Calu3 (cell line): Measurements from ENCODE around the gene EEF1AKMT3. TPM values are rescaled to one million over a fixed set of nuclear protein-coding genes. Genes with fewer than 3 reads are reported as not detected.

Experiments
- BruUV-seq: library from RNA; stranded (reverse); fragments of 400-500 nt; replicated peaks from 2 replicates; lab custom pipeline; 2021; lab: Mats Ljungman, UMichigan
- CTCF ChIA-PET: fragments of 300-600 bp; sonication (Branson Sonifier 250); formaldehyde crosslinking; loops from one replicate; lab custom pipeline; 2022; ENCODE audit warnings: antibody characterized with exemption; lab: Charles Lee
- DNase-seq: peaks from one replicate; pipeline ENCODE4 v3.0.0; 2022
- H3K27ac Mint-ChIP-seq: one replicate; pipeline ENCODE4 v1.8.0; 2022; ENCODE audit warnings: mixed read lengths; ENCODE audit not compliant: unreplicated experiment
- H3K27me3 Mint-ChIP-seq: one replicate; pipeline ENCODE4 v1.8.0; 2022; ENCODE audit warnings: mixed read lengths; ENCODE audit not compliant: unreplicated experiment
- H3K36me3 Mint-ChIP-seq: one replicate; pipeline ENCODE4 v1.8.0; 2022; ENCODE audit warnings: mild to moderate bottlenecking, moderate library complexity, mixed read lengths; ENCODE audit not compliant: insufficient read depth, unreplicated experiment
- H3K4me1 Mint-ChIP-seq: one replicate; pipeline ENCODE4 v1.8.0; 2022; ENCODE audit warnings: mild to moderate bottlenecking, low read depth, mixed read lengths; ENCODE audit not compliant: unreplicated experiment
- H3K4me3 Mint-ChIP-seq: one replicate; pipeline ENCODE4 v1.8.0; 2022; ENCODE audit warnings: mild to moderate bottlenecking, low read depth, moderate library complexity, mixed read lengths; ENCODE audit not compliant: unreplicated experiment
- H3K9me3 Mint-ChIP-seq: one replicate; pipeline ENCODE4 v1.8.0; 2022; ENCODE audit warnings: low read depth, mixed read lengths; ENCODE audit not compliant: unreplicated experiment
- intact Hi-C: fragments of 100-400 bp; cut with micrococcal nuclease; formaldehyde crosslinking; loops from one replicate; pipeline ENCODE4 v1.10.0; 2022; ENCODE audit not compliant: unreplicated experiment
- total RNA-seq: library from RNA; stranded (reverse); gene quantifications from 2 replicates; pipeline ENCODE4 v1.2.3, GENCODE V29; 2022
- TF ChIP-seq, protein P1 (sequence below): fragments of 200-600 bp; IDR thresholded peaks from one replicate; pipeline ENCODE4 v1.8.0; 2022; ENCODE audit warnings: antibody characterized with exemption; ENCODE audit not compliant: unreplicated experiment

The EEF1AKMT3 gene
- total RNA-seq, 1 experiment from 2014 or later, result 8.4 TPM

DNA sequence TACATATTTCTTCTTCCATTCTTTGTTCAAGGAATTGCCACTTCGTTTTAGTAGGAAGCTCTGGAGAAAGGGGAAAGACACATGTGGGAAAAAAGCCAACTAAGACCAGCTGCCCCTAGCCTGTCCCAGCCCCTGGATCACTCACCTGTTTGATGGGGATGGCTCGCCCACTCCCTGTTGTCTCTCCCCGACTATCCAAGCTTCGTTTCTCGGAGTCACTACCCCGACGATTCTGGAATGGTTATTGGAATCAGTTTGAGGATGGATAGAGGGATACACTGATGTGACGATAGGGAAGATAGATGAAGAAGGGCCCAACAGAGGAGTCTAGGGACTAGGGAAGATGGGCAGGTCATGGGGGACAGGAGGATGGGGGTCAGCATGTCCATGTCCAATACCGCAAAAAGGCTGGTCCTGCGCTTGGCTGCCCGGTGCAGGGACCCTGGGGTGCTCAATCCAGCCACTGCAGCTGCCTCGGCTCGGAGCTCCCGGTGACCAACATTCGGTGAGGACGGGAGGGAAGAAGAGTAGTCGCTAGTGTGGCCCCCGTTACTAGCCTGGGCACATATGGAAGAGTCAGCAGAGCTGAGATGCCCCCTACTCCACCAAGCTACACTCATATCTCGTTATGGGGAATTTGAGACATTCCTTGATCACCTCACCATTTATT, 40.9 kb upstream of the EEF1AKMT3 start:
- H3K27me3 Mint-ChIP-seq, result peaks cover 94% of the 10 kb centered on the region

DNA sequence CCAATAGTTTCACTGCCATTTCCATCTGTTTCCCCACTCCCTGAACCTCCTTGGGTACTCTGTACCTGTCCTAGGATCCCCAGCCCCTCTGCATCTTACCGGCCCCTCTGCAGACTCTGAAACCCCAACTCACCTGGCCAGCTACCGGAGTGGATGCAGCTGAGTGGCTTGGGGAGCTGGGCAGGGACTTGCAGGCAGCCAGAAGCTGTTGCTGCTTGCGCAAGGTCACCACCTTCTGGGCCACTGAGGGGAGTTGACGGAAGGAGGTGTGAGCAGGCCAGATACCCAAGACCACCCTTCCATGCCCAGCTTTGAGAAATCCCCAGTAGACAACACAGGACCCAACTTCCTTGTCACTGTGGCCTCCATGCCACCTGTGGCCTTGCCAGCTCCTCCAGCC, 40.1 kb upstream of the EEF1AKMT3 start:
- no peak overlapping the region for H3K4me3 Mint-ChIP-seq
- intact Hi-C loops, result no loop called here
- no peaks in the 10 kb centered on the region for H3K9me3 Mint-ChIP-seq
- CTCF ChIA-PET, result no interaction called here
- TF ChIP-seq, protein P1, sequence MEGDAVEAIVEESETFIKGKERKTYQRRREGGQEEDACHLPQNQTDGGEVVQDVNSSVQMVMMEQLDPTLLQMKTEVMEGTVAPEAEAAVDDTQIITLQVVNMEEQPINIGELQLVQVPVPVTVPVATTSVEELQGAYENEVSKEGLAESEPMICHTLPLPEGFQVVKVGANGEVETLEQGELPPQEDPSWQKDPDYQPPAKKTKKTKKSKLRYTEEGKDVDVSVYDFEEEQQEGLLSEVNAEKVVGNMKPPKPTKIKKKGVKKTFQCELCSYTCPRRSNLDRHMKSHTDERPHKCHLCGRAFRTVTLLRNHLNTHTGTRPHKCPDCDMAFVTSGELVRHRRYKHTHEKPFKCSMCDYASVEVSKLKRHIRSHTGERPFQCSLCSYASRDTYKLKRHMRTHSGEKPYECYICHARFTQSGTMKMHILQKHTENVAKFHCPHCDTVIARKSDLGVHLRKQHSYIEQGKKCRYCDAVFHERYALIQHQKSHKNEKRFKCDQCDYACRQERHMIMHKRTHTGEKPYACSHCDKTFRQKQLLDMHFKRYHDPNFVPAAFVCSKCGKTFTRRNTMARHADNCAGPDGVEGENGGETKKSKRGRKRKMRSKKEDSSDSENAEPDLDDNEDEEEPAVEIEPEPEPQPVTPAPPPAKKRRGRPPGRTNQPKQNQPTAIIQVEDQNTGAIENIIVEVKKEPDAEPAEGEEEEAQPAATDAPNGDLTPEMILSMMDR, result no peak
- H3K36me3 Mint-ChIP-seq, result peaks cover 5% of the 10 kb centered on the region
- BruUV-seq, result no TSS peak
- H3K27me3 Mint-ChIP-seq, result peaks cover 100% of the 10 kb centered on the region
- peaks cover 32% of the 10 kb centered on the region for H3K4me1 Mint-ChIP-seq
- no peak for DNase-seq
- H3K27ac Mint-ChIP-seq, result no peak overlapping the region

More for the DNA sequence above, 40.9 kb upstream of the EEF1AKMT3 start:
- BruUV-seq, result no TSS peak
- intact Hi-C loops, result no loop called here
- Mint-ChIP-seq H3K36me3 (peaks cover 5% of the 10 kb centered on the region), H3K27ac (no peak overlapping the region), H3K4me3 (no peak overlapping the region), H3K4me1 (peaks cover 28% of the 10 kb centered on the region), H3K9me3 (no peaks in the 10 kb centered on the region)
- TF ChIP-seq, protein P1, result no peak
- CTCF ChIA-PET, result interaction anchor here (0.5 to 0.9 kb wide), 3 partner anchors 9 to 188 kb away, joined by 3 read pairs; no protein-coding TSS in a partner anchor
- DNase-seq, result no peak

DNA sequence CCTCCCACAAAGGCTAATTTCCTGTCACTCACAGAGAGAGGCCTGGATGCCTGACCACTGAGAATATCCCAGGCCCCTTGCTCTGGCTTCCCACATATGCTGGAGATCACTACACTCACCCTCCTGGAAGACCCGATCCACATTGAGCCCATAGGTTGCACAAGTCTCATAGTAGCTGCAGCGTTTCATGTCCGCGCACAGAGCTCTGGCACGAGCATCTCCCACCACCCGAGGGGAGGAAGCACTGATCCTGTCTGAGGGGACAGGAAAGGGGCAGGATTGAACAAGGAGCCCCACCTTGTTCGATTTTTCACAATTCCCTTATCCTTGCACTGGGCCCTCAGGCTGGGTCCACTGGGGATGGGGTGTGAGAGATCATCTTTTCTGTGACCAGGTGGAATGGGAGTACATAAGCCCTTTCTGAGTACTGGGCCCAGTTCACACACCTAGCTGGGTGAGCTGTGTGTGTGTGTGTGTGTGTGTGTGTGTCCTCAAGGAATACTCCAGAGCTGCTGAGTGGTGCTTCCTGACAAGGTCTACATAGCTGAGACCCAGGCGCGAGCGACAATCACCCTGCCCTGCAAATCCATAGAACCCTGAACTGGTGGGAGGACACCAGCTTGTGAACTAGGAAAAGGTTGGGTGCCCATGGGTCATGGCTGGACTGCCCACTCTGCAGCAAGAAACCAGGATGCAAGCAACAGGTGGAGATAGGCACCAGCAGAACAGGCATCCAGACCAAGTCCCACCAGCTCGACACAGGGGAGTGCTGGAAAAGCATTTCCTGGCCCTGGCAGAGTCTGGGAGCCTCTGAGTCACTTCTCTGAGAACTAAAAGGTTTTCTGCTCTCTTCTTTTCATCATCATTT, 39.5 kb upstream of the EEF1AKMT3 start:
- no peak for DNase-seq
- peaks cover 28% of the 10 kb centered on the region for H3K4me1 Mint-ChIP-seq
- intact Hi-C loops, result no loop called here
- BruUV-seq, result no TSS peak
- H3K36me3 Mint-ChIP-seq, result peaks cover under 1% of the 10 kb centered on the region
- H3K9me3 Mint-ChIP-seq, result no peaks in the 10 kb centered on the region
- no peak overlapping the region for H3K4me3 Mint-ChIP-seq
- no peak overlapping the region for H3K27ac Mint-ChIP-seq
- CTCF ChIA-PET, result no interaction called here
- TF ChIP-seq, protein P1, result no peak
- peaks cover 96% of the 10 kb centered on the region for H3K27me3 Mint-ChIP-seq

DNA sequence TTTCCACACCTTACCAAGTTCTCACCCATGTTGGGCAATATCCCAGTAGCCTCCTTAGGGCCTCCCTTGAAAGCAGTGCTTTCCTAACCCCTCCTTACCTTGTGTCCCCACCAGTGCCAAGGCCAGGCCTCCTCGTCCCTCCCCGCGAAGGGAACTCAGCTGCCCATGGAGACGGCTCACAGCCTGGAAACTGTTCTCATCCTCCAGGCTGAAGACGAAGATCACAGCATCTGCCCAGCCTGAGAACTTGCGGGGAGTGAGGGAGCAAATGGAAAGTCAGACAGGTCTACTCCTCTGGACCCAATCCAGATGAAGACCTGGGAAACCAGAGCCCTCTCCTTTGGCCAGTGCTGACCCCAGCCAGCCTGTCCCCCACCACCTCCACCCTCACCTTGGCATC, 38.5 kb upstream of the EEF1AKMT3 start:
- CTCF ChIA-PET, result interaction anchor here (3.2 to 3.4 kb wide), 2 partner anchors 8 to 151 kb away, joined by 17 to 18 read pairs; no protein-coding TSS in a partner anchor
- DNase-seq, result no peak
- peaks cover 92% of the 10 kb centered on the region for H3K27me3 Mint-ChIP-seq
- no peak overlapping the region for H3K27ac Mint-ChIP-seq
- no peaks in the 10 kb centered on the region for H3K36me3 Mint-ChIP-seq
- no peaks in the 10 kb centered on the region for H3K9me3 Mint-ChIP-seq
- H3K4me1 Mint-ChIP-seq, result peaks cover 21% of the 10 kb centered on the region
- H3K4me3 Mint-ChIP-seq, result no peak overlapping the region
- BruUV-seq, result no TSS peak
- TF ChIP-seq, protein P1, result no peak
- intact Hi-C loops, result no loop called here
